ELF-1 (cell line): ENCODE results near the gene DNAJC15.

ENCODE experiments used
- DNase-seq: peaks from one replicate; pipeline ENCODE4 v3.0.0-alpha.2; 2016; ENCODE audit warnings: low read depth, low spot score

Gene DNAJC15

GRCh38 chr13:43154156-43154651, 130.8 kb downstream of the DNAJC15 start:
- no peak for DNase-seq

GRCh38 chr13:43154839-43155238, 131.5 kb downstream of the DNAJC15 start:
- DNase-seq, result no peak

- DNase-seq, result no peak
Measured at GRCh38 chr13:43156916-43157315, 133.5 kb downstream of the DNAJC15 start.

GRCh38 chr13:43157796-43158195, 134.4 kb downstream of the DNAJC15 start:
- DNase-seq, result no peak

- no peak for DNase-seq
Measured at GRCh38 chr13:43158516-43158915, 135.1 kb downstream of the DNAJC15 start.

GRCh38 chr13:43159026-43159461, 135.7 kb downstream of the DNAJC15 start:
- peak; percentile 74 for DNase-seq
